LNCaP clone FGC (cell line): ENCODE results near the gene PAM.

ENCODE experiments used
- DNase-seq: peaks from one replicate; pipeline ENCODE4 v3.0.0-alpha.2; 2011; ENCODE audit warnings: low read depth
- H3K4me3 ChIP-seq: 2 replicates; pipeline ENCODE4 v1.5.1; 2011; ENCODE audit warnings: mild to moderate bottlenecking, low read depth, low read length, control low read depth
- TF ChIP-seq, protein P1 (sequence below): IDR thresholded peaks from 2 replicates; pipeline ENCODE4 v1.5.1; 2012; ENCODE audit warnings: mild to moderate bottlenecking; ENCODE audit not compliant: control insufficient read depth, insufficient read depth; ENCODE audit errors: extremely low read depth

Gene PAM

DNA sequence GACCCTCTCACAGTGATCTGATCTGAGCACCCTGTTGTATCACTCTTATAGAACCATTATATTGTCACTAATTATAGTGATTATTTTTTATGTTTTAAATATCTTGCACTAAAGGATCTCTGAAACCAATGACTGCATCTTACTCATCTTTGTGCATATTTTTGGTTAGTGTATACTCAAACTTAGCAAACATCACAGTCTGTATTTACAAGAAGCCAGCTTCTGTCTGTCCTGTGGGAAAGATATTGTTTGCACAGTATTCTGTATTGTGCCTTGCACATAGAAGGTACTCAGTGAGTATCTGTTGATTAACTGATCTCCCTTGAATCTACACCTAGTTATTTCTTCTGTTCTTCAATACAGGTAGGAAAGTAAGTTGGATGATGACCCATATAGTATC is 131.5 kb downstream of the PAM start:
- no peak overlapping the region for H3K4me3 ChIP-seq
- TF ChIP-seq, protein P1, sequence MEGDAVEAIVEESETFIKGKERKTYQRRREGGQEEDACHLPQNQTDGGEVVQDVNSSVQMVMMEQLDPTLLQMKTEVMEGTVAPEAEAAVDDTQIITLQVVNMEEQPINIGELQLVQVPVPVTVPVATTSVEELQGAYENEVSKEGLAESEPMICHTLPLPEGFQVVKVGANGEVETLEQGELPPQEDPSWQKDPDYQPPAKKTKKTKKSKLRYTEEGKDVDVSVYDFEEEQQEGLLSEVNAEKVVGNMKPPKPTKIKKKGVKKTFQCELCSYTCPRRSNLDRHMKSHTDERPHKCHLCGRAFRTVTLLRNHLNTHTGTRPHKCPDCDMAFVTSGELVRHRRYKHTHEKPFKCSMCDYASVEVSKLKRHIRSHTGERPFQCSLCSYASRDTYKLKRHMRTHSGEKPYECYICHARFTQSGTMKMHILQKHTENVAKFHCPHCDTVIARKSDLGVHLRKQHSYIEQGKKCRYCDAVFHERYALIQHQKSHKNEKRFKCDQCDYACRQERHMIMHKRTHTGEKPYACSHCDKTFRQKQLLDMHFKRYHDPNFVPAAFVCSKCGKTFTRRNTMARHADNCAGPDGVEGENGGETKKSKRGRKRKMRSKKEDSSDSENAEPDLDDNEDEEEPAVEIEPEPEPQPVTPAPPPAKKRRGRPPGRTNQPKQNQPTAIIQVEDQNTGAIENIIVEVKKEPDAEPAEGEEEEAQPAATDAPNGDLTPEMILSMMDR: no peak
- DNase-seq: no peak

- H3K4me3 ChIP-seq: no peak overlapping the region
- TF ChIP-seq, protein P1: no peak
- no peak for DNase-seq
Observed at GRCh38 chr5:102888483-102888882, 133.4 kb downstream of the PAM start.

GRCh38 chr5:102889033-102889432 is 133.9 kb downstream of the PAM start:
- H3K4me3 ChIP-seq: no peak overlapping the region
- DNase-seq: no peak
- TF ChIP-seq, protein P1: no peak

GRCh38 chr5:102890133-102890532 is 135.0 kb downstream of the PAM start:
- H3K4me3 ChIP-seq: no peak overlapping the region
- no peak for DNase-seq
- TF ChIP-seq, protein P1: no peak

DNA sequence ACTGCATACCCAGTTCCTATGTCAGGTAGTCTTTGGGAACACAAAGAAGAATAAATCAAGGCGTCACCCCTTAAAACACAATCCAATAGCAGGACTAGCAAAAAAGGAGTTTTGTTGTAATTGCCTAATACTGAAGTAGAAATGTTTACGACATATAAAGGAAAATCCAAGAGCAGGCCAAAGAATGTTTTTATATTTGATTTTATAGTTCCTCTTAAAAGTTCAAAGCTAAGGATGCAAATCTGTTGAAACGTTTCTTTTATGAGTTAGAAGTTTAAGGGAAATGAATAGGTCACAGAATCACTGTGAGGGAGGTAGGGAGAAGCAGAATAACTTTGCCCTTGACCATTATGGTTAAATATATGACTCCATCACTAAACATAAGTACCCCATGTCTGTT is 136.1 kb downstream of the PAM start:
- no peak overlapping the region for H3K4me3 ChIP-seq
- DNase-seq: no peak
- TF ChIP-seq, protein P1: no peak

DNA sequence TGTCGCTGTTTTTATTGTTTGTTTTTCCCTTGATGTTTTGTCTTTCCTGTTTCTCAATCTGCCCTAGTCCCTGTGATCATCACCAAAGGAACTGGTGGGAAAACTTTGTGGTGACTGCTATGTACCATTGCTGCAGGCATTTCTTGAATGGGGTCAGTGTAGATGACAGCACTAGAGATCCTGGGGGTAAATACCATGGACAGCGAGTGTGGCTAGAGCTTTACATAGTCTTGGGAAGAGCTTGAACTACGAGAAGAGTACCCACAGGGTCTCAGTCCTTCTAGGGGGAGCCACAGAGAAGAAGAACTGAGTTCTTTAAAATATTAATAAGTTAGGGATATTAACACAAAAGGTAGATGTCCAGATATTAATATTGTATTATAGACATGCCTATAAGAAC is 138.8 kb downstream of the PAM start:
- TF ChIP-seq, protein P1: no peak
- DNase-seq: no peak
- H3K4me3 ChIP-seq: no peak overlapping the region

DNA sequence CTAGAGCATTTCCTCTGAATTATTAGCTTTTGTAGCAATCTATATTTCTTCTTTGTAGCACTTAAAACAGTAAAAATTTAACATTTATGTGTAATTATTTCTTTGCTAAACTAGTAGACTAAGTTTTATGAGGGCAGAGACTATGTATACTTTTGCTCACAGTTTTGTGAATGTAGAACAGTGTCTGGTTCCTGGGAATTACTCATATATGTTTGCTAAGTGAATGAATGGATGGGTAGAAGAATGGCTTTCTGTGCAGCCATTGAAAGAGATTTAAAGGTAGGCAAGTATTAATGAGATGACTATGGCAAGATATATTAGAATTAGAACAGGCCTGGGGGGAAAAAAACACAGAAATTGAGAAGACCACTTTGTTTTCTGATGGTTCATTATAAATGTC is 140.1 kb downstream of the PAM start:
- no peak for DNase-seq
- no peak overlapping the region for H3K4me3 ChIP-seq
- TF ChIP-seq, protein P1: no peak
